H9 (cell line): ENCODE data around the gene KRT13. TPM values are rescaled to one million over a fixed set of nuclear protein-coding genes. Genes with fewer than 3 reads are reported as not detected.

Experiments
- DNase-seq: peaks from one replicate; pipeline ENCODE4 v3.0.0-alpha.2; 2017
- H2AFZ ChIP-seq: one replicate; pipeline ENCODE4 v1.6.1; 2013; ENCODE audit warnings: mild to moderate bottlenecking, low read length, control low read depth, moderate library complexity
- H2AK5ac ChIP-seq: 2 replicates; pipeline ENCODE4 v1.6.1; 2013; ENCODE audit warnings: low read length, control low read depth, mixed read lengths; ENCODE audit not compliant: insufficient read length
- H2BK120ac ChIP-seq: one replicate; pipeline ENCODE4 v1.6.1; 2013; ENCODE audit warnings: low read depth, mild to moderate bottlenecking, low read length, control low read depth, inconsistent platforms; ENCODE audit not compliant: poor library complexity, severe bottlenecking
- H2BK12ac ChIP-seq: 2 replicates; pipeline ENCODE4 v1.6.1; 2013; ENCODE audit warnings: low read length, control low read depth, mixed read lengths, low read depth; ENCODE audit not compliant: insufficient read length
- H2BK15ac ChIP-seq: 2 replicates; pipeline ENCODE4 v1.6.1; 2013; ENCODE audit warnings: low read depth, low read length, control low read depth
- H2BK20ac ChIP-seq: one replicate; pipeline ENCODE4 v1.6.1; 2013; ENCODE audit warnings: low read depth, mild to moderate bottlenecking, low read length, control low read depth, inconsistent platforms; ENCODE audit not compliant: poor library complexity, severe bottlenecking
- H2BK5ac ChIP-seq: 2 replicates; pipeline ENCODE4 v1.6.1; 2013; ENCODE audit warnings: low read length, control low read depth, mixed read lengths; ENCODE audit not compliant: insufficient read length
- H3K14ac ChIP-seq: 2 replicates; pipeline ENCODE4 v1.6.1; 2013; ENCODE audit warnings: low read length, control low read depth; ENCODE audit not compliant: insufficient read depth
- H3K18ac ChIP-seq: 2 replicates; pipeline ENCODE4 v1.6.1; 2013; ENCODE audit warnings: low read depth, mild to moderate bottlenecking, mixed read lengths, low read length, control low read depth; ENCODE audit not compliant: insufficient read length
- H3K23ac ChIP-seq: 2 replicates; pipeline ENCODE4 v1.6.1; 2013; ENCODE audit warnings: low read length, control low read depth, mixed read lengths, low read depth; ENCODE audit not compliant: insufficient read length
- H3K23me2 ChIP-seq: 2 replicates; pipeline ENCODE4 v1.6.1; 2013; ENCODE audit warnings: low read depth, mild to moderate bottlenecking, mixed read lengths, low read length, control low read depth; ENCODE audit not compliant: insufficient read length, poor library complexity, severe bottlenecking
- H3K27ac ChIP-seq: 2 replicates; pipeline ENCODE4 v1.5.1; 2013; ENCODE audit warnings: low read length, control low read depth, mixed read lengths, low read depth; ENCODE audit not compliant: insufficient read length
- H3K27me3 ChIP-seq: 2 replicates; pipeline ENCODE4 v1.6.1; 2013; ENCODE audit warnings: low read length, control low read depth, inconsistent platforms; ENCODE audit not compliant: insufficient read depth
- H3K4ac ChIP-seq: 2 replicates; pipeline ENCODE4 v1.6.1; 2013; ENCODE audit warnings: low read depth, mild to moderate bottlenecking, control low read depth, inconsistent platforms, low read length, moderate library complexity
- H3K4me1 ChIP-seq: 2 replicates; pipeline ENCODE4 v1.6.1; 2013; ENCODE audit warnings: low read length, control low read depth, inconsistent platforms; ENCODE audit not compliant: insufficient read depth
- H3K4me2 ChIP-seq: 2 replicates; pipeline ENCODE4 v1.6.1; 2013; ENCODE audit warnings: low read length, control low read depth, mixed read lengths; ENCODE audit not compliant: insufficient read length, insufficient read depth
- H3K56ac ChIP-seq: 2 replicates; pipeline ENCODE4 v1.6.1; 2013; ENCODE audit warnings: low read depth, mild to moderate bottlenecking, mixed read lengths, low read length, control low read depth; ENCODE audit not compliant: insufficient read length
- H3K79me1 ChIP-seq: 2 replicates; pipeline ENCODE4 v1.6.1; 2013; ENCODE audit warnings: low read depth, mild to moderate bottlenecking, moderate library complexity, low read length, control low read depth, inconsistent platforms; ENCODE audit not compliant: insufficient read depth, poor library complexity, severe bottlenecking
- H3K79me2 ChIP-seq: 2 replicates; pipeline ENCODE4 v1.6.1; 2013; ENCODE audit warnings: low read length, control low read depth, inconsistent platforms; ENCODE audit not compliant: insufficient read depth
- H3K9ac ChIP-seq: 2 replicates; pipeline ENCODE4 v1.6.1; 2013; ENCODE audit warnings: low read length, control low read depth, mixed read lengths; ENCODE audit not compliant: insufficient read length; ENCODE audit errors: extremely low read depth
- H3K9me3 ChIP-seq: one replicate; pipeline ENCODE4 v1.6.1; 2013; ENCODE audit warnings: low read depth, low read length, inconsistent platforms; ENCODE audit not compliant: control insufficient read depth
- H3T11ph ChIP-seq: one replicate; pipeline ENCODE4 v1.6.1; 2013; ENCODE audit warnings: mild to moderate bottlenecking, low read length, control low read depth, inconsistent platforms
- H4K20me1 ChIP-seq: one replicate; pipeline ENCODE4 v1.6.1; 2013; ENCODE audit not compliant: control insufficient read depth, insufficient read length, insufficient read depth
- H4K5ac ChIP-seq: 2 replicates; pipeline ENCODE4 v1.6.1; 2013; ENCODE audit warnings: low read depth, mild to moderate bottlenecking, mixed read lengths, low read length, control low read depth; ENCODE audit not compliant: insufficient read length
- H4K8ac ChIP-seq: replicated peaks from 2 replicates; pipeline ENCODE4 v1.6.1; 2013; ENCODE audit warnings: low read length, control low read depth, mixed read lengths, low read depth; ENCODE audit not compliant: insufficient read length
- H4K91ac ChIP-seq: 2 replicates; pipeline ENCODE4 v1.6.1; 2013; ENCODE audit warnings: low read depth, mild to moderate bottlenecking, moderate library complexity, mixed read lengths, low read length, control low read depth; ENCODE audit not compliant: insufficient read length
- H3K27ac Mint-ChIP-seq, 3 experiments: 2 replicates in 2 of 3; 3 replicates in 1 of 3; pipeline ENCODE4 v1.8.0; 2020 to 2021; ENCODE audit warnings: mixed read lengths in 3 of 3, mild to moderate bottlenecking in 1 of 3, moderate library complexity in 1 of 3
- H3K27me3 Mint-ChIP-seq: 2 replicates; pipeline ENCODE4 v1.8.0; 2021; ENCODE audit warnings: low read depth, mild to moderate bottlenecking, moderate library complexity, mixed read lengths
- H3K36me3 Mint-ChIP-seq, 3 experiments: 2 replicates in 2 of 3; 3 replicates in 1 of 3; pipeline ENCODE4 v1.8.0; 2020 to 2021; ENCODE audit warnings: low read depth in 3 of 3, mixed read lengths in 3 of 3; ENCODE audit not compliant: insufficient read depth in 1 of 3
- H3K4me1 Mint-ChIP-seq, 2 experiments: 2 replicates each; pipeline ENCODE4 v1.8.0; 2020; ENCODE audit warnings: mixed read lengths in 2 of 2
- H3K4me3 Mint-ChIP-seq, 2 experiments: 2 replicates in 1 of 2; 3 replicates in 1 of 2; pipeline ENCODE4 v1.8.0; 2020 to 2021; ENCODE audit warnings: mild to moderate bottlenecking in 2 of 2, mixed read lengths in 2 of 2, moderate library complexity in 1 of 2
- H3K9me3 Mint-ChIP-seq, 2 experiments: 2 replicates in 1 of 2; 3 replicates in 1 of 2; pipeline ENCODE4 v1.8.0; 2020; ENCODE audit warnings: mild to moderate bottlenecking in 2 of 2, mixed read lengths in 2 of 2, moderate library complexity in 1 of 2
- CTCF ChIP-seq: fragments of 200-600 bp; sonication (generic); conservative IDR thresholded peaks from 3 replicates; pipeline ENCODE4 v1.8.0; 2021; ENCODE audit warnings: antibody characterized with exemption, mild to moderate bottlenecking
- WGBS: extraction: QIAGEN DNeasy Blood & Tissue Kit; methylation state at CpG from one replicate; pipeline ENCODE4 v1.1.7; 2013; ENCODE audit warnings: missing lambda C conversion rate, low lambda C conversion rate, mixed read lengths; ENCODE audit not compliant: insufficient read length; ENCODE audit errors: extremely low coverage; 5-methylcytosine and 5-hydroxymethylcytosine counted together
- total RNA-seq: library from RNA; stranded (reverse); gene quantifications from 2 replicates; pipeline ENCODE4 v1.2.1, GENCODE V29; 2021

Gene KRT13
- total RNA-seq, 1 experiment from 2014 or later: not detected

GRCh38 chr17:41484920-41485904 is 20.2 kb downstream of the KRT13 start:
- no peak overlapping the region for H2BK20ac ChIP-seq
- no peak overlapping the region for H3K9ac ChIP-seq
- no peaks in the 10 kb centered on the region for H3K4me1 ChIP-seq
- H3T11ph ChIP-seq: no peak overlapping the region
- H2BK12ac ChIP-seq: no peak overlapping the region
- no peaks in the 10 kb centered on the region for H3K79me1 ChIP-seq
- no peak for DNase-seq
- Mint-ChIP-seq H3K4me1 (peaks cover 1 to 10% of the 10 kb centered on the region in 2 experiments), H3K9me3 (no peaks in the 10 kb centered on the region), H3K27me3 (peaks cover 23% of the 10 kb centered on the region), H3K36me3 (no peaks in the 10 kb centered on the region), H3K27ac (no peak overlapping the region), H3K4me3 (no peak overlapping the region)
- no peak overlapping the region for H4K5ac ChIP-seq
- no peak overlapping the region for H2BK5ac ChIP-seq
- H2BK120ac ChIP-seq: no peak overlapping the region
- H3K27me3 ChIP-seq: no peaks in the 10 kb centered on the region
- no peaks in the 10 kb centered on the region for H4K20me1 ChIP-seq
- no CpG with 5 or more reads among the region's 8 CpGs for WGBS
- no peak overlapping the region for H3K18ac ChIP-seq
- peaks cover 3% of the 10 kb centered on the region for H3K23me2 ChIP-seq
- no peak overlapping the region for H3K4me2 ChIP-seq
- no peak overlapping the region for H2AFZ ChIP-seq
- H3K9me3 ChIP-seq: no peaks in the 10 kb centered on the region
- no peak overlapping the region for H3K23ac ChIP-seq
- no peak overlapping the region for H3K56ac ChIP-seq
- H3K14ac ChIP-seq: no peak overlapping the region
- H2BK15ac ChIP-seq: no peak overlapping the region
- no peak overlapping the region for H3K27ac ChIP-seq
- H4K91ac ChIP-seq: no peak overlapping the region
- no peak overlapping the region for H3K4ac ChIP-seq
- no peak overlapping the region for H2AK5ac ChIP-seq
- no peak for TF ChIP-seq CTCF
- no peaks in the 10 kb centered on the region for H3K79me2 ChIP-seq
- H4K8ac ChIP-seq: no peak overlapping the region
